Measurements from ENCODE around the gene PLEKHA1.
A peak's percentile ranks its signal among the peaks of the same experiment; 100 is the strongest.

The PLEKHA1 gene

DNA sequence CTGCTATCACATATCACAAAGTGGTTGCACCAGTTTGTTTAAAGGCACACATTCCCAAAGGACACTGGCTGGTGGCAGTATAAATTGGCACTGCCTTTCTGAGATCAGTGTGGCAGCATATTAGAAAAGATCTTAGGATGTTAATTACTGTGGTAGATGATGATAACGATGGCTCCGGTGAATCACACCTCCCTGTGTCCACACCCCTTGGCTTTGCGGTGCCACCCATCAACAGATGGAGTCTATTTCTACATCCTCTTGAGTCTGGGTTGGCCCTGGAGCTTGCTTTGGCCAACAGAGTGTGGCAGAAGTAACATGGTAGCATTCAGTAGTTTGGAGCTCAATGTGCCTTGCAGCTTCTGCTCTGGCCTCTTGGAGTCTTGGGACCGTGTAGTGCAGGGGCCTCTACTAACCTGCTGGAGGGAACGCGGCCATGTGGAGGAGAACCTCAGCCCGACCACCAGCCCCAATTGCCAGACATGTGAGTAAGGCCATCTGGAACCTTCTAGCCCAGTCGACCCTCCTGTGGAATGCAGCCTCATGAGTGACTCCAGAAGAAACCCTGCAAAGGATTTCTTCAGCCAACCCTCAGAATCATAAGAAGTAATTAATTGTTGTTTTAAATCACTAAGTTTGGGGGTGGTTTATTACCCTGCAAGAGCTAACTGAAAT, 27.2 kb upstream of the PLEKHA1 start:
- peak; percentile 35 for DNase-seq

DNA sequence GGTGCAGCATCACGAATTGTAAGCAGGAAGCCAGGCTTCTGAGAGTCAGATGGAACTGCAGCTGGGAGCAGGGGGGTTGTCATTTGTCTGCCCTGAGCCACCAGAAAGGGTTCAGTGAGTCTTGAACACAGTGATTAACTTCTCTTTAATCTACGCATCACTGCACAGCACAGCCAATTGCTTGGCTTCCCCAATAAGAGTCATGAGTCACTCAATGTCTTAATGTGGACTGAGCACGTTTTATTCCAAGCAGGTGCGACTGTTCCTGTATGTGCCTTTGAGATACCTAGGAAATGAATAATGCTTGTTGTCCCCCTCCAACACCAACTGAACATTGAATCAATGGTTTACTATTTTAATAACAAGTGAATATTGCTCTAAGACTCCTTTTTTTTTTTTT, 26.0 kb upstream of the PLEKHA1 start:
- DNase-seq, result peak; percentile 86

DNA sequence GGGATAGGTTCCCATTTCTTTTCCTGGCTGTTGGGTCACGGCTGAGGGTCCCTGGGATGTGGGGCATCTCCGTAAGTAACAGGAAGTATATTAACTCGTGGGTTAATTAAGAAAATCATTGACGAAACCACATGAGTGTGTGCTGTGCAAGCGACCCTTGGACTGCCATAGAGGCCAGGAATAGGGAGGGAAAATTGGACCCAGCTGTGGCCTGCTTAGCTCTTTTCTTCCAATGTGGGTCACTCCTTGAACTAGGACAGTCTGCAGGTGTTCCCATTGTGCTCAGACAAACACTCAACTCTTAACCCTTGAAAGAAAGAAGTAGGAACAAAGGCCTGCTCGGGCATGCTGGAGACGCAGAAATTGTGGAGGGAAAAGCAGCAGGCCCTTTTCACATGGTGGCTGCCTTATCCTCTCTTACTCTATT, 25.6 kb upstream of the PLEKHA1 start:
- peak; percentile 70 for DNase-seq

DNA sequence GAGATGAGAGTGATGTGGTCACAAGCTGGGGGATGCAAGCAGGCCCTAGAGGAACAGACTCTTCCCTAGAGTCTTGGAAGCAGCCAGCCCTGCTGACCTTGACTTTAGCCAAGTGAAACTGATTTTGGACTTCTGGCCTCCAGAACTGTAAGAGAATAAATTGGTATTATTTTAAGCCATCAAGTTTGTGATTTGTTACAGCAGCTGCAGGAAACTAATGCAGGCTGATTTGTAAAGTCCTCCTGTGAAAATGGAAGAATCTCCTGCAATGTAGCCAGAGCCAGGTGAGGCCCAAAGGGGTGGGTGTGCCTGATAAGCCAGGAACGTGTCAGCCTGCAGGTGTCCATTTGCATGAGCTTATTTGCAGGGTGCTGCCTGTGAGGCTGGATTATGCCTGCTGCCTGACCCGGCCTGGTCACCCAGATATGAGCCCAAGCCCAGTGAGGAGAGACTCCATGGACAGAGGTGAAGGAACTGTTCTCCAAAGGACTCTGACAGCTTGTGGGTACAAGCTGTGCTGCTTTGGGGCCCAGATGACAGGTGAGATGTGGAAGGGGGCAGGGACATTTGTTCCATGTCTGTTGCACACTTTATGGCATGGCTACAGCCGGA, 24.6 kb upstream of the PLEKHA1 start:
- DNase-seq, result peak; percentile 22

DNA sequence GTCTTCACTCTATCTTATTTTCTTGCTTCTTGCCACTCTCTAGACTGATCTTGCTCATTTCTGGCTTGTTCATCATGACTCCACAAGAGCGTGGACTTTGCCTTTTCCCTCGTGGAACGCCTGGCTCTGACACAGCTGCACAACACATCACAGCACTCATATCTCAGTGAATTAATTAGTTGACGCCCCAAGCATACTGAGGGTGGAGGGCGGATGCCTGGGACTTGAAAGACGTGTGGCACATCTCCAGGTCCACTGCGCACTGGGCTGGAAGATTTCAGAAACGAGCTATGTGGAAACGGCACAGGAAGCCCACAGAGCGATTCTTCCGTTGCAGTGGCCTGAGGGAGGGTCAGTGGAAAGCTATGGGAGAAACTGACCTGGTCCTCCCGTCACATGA, 23.6 kb upstream of the PLEKHA1 start:
- no peak for DNase-seq

DNA sequence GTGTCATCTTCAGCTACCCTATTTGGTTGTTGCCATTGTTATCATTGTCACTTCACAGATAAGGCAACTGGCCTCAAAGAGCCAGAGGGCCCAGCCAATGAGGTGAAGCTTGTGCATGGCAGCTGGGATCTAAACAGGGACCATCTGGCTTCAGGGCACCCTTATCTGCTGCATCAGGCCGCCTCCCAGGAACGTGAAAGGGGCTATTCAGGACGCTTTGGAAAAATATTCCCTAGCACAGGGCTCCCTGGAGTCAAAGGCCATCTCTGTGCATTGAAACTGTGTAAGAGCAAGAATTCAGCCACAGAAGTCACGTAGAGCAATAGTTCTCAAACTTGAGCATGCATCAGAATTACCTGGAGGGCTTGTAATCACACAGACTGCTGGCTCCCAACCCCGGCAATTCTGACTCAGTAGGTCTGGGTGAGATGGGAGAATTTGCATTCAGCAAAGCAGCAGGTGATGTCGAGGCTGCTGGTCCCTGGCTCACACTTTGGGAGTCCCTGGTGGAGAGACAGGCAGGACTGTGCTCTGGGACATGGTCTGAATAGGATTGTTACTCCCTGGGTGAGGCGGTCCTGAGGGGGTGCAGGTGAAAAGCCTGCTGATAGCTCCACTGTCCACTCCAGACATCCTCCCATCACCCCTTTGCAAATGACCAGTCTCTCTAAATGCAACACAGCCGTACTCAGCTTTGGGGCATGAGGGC, 21.5 kb upstream of the PLEKHA1 start:
- DNase-seq, result no peak

DNA sequence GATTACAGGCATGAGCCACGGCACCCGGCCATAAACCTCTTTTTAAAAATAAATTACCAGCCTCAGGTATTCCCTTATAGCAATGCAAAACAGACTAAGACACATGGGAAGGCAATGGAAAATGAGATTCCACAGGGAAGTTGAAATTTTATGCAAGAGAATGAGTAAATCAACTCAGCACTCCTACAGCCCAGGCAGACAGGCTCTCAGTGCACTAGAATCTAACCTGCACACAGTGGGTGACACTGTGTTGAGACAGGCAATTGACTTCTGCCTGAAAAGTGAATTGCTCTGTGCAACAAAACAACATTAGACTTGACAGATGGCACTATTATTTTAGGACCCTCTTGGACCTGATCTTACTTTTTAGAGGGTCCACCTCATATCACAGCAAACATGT, 20.1 kb upstream of the PLEKHA1 start:
- DNase-seq, result no peak

DNA sequence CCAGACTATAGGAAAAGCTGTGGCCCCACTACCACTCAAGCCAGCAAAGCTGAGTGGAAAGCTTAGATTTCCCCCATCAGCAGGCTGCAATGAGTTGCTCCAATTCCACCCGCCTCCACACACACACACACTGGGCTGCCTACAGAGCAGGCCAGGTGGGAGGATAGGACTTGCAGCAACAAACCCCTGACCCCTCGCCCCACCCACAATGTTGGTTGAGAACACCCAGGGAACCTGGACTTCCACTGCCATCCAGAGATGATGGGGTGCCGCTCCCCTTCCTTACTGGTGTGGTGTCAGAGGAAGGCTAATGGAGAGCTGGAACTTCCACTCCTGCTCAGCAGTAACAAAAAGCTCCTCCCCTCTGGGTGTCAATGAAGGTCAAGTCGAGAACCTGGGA, 16.8 kb upstream of the PLEKHA1 start:
- no peak for DNase-seq

DNA sequence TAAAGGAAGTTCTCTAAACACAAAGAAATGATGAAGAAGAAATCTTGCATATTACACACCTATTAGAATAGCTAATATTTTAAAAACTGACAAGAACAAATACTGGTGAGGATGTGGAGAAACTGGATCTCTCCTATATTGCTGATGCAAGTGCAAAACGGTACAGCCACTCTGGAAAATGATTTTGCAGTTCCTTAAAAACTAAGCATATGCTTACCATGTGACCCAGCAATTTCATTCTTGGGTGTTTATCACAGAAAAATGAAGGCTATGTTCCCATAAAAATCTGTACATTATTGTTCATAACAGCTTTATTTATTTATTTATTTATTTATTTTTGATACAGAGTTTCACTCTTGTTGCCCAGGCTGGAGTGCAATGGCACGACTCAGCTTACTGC, 14.9 kb upstream of the PLEKHA1 start:
- DNase-seq, result no peak

DNA sequence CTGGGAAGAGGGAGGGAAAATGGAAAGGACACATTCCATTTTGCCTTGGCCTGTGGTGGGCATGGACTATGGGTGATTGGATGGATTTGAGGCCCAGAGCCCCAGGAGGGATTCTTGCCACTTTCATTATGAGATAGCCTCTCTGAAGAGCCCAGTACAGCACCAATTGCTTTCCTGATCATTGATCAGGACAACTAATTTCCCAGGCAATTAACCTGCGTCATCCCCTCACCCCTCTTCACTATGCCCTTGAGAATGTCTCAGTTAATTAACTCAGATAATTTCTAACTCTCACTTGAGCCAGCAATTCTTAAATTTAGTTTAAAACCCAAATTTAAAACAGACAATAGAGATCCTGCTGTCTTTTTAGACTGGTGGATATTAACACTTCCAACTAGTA, 13.5 kb upstream of the PLEKHA1 start:
- no peak for DNase-seq

DNA sequence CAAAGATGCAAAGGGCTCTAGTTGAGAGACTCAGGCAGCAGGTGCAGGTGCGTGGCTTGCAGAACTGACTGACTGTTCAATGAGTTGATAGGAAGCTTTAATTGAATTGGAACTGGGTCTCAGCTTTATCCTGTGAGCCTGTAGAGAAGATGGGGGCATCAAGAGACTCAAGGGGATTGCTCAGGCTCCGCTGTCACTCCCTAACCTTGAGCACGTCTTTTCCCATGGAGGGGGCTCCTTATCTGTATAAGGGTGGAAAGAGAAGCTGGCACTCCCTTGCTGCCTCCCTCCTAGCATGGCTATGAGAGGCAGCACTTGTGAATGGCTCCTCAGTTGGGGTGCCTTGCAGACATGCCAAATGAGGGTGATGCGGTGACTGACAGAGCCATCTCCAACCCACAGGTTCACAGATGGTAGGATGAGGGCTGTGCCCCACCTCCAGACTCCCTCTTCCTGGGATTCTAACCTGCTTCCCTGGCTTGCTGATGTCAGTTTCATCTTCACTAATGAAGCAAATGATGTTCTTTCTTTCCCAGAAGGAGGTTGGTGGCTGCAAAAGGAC, 12.4 kb upstream of the PLEKHA1 start:
- DNase-seq, result no peak

DNA sequence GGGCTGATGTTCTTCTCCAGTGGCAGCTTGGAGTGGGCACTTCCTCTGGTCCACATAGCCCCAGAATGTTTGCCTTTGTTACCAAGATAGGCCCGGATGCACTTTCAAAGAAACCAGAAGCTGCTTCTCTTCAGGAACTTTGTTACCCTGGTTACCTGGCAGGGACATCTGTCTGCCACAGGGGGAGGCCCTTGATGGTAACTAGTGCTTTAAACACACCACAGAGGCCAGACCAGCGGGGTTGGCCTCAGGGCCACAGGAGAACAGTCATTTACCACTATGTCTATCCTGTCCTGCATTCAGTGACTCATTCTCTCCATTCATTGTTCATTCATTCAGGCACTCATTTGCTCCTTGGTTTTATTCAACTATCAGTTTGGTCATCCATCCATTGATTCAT, 11.9 kb upstream of the PLEKHA1 start:
- peak; percentile 56 for DNase-seq

DNA sequence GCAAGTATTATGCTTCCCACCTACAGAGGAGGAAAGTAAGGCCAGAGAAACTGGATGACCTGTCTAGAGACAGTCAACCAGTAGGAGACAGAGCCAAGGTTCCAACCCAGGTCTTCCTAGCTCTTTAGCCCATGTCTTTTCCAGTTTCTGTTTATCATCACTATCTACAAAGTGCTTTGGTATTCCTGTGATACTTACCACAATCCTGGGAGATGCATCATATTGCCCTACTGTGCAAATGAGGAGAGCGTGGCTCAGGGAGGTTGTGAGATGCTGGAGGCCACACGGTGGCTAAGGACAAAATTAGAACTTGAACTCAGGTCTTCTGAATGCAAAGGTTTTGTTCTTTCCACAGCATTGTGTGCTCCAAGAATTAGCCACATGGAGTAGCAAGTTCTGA, 11.2 kb upstream of the PLEKHA1 start:
- no peak for DNase-seq

DNA sequence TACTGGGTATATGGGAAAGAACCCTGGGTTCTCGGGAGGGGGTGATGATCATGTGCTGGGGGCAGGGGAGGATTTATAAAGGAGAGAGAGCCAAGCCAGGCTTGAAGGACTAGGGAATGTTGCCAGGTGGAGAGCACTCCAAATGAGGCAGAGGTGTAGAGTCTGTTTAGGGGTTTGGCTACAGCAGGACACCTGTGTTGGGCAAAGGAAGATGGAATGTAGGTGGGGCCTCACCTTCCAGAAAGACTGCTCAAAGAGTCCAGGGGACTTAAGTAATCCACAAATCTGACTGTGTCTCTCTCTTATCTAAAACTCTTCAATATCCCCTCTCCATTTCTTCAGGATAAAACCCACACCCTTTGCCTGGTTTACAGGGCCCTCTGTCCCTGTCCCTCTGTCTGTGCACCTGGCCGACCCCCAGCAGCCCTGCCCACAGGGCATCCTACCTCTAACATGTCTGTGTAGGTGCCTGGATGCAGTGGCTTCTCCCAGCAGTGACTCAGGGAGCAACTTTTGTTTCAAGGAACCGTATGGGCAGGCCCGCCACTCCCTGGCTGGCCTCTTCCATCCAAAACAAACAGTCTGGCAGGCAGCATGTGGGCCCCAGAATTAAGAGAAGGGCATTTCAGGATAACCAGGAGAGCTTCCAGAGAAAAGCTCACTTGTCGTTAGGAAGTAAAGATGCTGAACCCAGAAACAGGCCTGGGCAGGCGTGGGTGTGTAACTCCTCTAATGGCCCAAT, 10.6 kb upstream of the PLEKHA1 start:
- no peak for DNase-seq

DNA sequence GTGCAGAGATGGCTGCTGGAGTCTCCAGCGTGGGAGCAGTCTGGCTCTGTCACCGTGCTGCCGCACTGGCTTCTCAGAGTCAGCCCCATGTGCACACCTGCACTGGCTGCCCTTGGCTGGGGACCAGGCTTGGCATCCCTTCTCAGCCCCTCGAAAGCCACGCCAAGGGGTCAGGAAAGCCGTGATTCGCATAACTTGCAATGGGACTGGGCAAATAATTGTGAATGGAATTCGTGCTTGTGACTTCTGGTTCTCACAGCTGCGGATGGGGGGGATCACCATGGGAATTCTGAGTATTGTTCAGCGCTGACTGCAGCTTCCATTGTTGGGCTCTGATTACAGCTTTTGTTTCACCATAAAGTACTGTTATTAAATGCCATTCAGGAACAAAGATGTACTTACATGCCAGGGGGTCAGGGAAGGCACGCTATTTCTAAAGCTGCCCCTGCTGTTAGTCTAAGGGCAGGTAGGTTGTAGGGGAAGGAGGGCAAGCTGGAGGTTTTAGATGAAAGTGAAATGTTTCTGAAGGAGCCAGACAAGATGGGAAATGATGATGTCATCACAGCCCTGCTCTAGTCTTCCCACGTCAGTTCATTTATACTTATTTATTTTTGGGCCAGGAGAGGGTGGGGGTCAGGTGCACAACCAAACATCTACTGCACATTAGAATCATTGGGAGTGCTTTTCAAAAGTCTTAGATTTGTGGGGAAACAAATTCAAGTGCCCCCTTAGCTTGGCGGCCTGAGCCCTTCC, 5.8 kb upstream of the PLEKHA1 start:
- DNase-seq, result no peak

DNA sequence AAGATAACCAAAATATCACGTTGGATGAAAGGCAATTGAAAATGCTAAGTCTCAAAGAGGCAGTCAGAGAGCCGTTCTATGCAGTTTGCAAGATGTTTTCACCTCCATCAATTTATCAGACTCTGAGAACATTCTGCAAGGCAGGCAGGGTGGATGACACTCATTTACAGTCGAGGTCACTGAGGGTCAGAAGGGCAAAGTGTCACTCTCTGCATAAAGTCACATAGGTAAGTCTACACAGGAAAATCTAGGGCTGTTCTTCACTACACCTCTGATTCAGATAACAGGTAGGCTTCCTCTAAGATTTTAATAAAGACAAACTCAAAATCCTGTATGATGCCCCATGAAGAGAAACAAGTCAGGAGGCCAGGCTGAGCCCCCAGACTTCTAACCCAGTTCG, 1.4 kb upstream of the PLEKHA1 start:
- DNase-seq, result no peak

DNA sequence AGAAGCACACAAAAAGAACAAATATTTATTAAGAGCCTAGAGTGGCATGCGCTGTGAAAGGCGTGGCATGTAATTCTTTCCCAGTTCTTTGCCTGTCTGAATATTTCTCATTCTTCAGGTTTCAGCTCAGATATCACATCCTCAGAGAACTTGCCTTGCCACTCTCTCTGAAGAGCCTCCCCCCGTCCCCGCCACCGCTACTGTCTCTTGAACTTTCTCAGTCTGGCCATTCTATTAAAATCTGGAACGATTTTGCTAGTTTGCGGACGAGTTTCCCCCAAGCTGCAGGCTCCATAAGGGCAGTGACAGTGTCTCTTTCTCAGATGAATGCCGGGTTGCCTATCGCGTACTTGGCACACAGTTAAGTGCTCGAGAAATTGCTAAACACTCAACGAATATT, 787 bp upstream of the PLEKHA1 start:
- DNase-seq, result no peak

DNA sequence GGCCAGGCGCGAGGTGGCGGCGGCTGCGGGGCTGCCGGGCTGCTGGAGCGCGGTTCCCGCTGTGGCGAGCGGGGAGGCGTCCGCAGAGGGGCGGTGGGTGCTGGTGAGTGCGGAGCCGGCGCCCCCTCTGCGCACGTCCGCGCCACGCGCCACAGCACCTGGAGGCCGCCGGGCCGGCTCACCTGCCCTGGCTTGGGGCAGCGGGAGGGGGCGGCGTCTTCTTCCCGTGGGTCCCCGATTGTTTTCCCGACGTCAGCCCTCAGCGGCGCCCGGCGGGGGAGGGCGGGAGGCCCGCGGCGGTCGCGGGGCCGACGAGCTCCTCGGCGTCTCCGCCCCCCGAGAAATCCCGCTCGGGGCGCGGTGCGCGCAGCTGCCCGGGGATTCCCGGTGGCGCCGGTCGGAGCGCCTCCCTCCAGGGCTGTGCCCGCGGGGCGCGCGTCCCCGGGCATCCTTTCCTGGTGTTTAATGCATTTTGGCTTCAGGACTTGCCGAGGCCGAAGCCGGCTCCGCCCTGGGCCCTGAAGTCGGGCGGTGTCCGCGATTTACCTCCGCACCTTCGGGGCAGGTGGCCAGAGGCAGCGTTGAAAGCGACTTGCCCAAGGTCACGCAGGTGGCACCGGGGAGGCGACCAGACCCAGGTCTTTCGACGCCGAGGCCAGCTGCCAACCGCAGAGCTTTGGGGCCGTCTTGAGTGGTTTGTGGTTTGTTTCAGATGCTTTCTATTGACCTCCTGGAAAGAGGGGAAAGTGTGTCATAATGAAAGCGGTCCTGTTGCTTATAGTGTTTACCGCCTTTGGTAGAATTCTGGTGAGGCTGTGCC, 561 bp downstream of the PLEKHA1 start:
- peak; percentile 61 for DNase-seq

DNA sequence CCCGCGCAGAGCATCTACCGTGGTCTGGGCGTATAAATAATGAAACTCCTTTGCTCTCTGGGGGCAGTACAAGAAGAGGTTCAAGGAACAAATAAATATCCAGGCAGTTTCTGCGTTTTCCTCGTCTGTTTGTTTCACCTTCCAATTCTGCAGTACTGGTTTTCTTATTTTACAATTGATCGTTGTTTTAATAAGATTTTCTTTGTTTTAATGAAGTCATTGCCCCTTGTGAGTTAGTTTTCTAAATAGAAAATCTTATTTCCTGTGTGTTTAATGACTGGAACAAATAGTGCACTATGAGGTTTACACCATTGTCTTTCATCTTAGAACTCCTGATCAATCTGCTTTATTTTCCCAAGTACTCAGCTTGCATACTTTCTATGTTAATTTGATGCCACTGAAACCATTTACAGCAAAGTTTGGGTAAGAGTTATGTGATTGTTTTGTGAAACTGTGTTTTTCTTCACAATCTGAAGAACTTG, 1.2 kb downstream of the PLEKHA1 start:
- no peak for DNase-seq

DNA sequence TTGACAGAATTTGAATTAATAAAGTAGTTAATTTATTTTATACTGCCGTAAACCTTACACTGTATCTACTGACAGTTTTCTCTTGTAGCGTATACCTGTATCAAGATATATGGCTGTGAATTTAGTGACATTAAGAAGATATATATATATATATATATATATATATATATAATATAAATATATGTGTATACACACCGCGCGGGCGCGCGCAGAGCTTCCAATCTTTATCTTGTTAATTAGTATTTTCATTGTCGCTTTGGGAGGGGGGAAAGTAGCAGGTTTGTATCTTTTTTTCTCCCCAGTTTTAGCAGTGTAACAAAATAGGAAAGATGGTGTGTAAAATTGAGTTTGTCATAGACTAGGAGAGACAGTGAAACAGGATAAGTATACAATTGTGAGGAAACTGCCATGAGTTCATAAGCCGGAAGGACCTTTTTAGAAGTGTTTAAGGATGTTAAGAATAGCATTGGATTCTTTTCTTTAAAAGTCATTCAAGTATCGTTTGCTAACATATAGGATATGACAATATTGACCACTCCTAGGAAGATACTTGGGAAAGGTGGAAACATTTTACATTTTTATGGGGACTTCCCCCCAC, 2.0 kb downstream of the PLEKHA1 start:
- no peak for DNase-seq

DNA sequence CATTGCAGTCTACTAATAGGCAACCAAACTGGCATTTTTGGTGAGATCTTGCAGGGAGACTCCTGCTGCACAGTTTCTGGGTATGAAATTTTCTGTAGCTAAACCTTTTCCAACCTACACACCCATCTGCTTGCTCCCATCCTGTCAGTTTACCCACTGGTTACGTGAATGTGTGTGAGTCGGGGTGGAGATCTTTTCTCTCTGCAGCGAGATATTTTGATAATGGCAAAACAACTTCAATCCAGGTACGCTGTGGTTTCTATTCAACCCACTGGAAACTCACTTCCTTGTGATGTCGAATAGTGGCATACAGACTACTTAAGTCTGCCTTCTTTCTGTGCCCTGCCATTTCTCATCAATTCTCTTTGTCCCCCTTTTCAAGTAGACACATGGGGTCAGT, 4.5 kb downstream of the PLEKHA1 start:
- DNase-seq, result no peak
